ENCODE results near the gene SSNA1. TPM values are rescaled to one million over a fixed set of nuclear protein-coding genes. Genes with fewer than 3 reads are reported as not detected.
A peak's percentile ranks its signal among the peaks of the same experiment; 100 is the strongest.

The SSNA1 gene
- total and polyA plus RNA-seq, 9 of the 15 experiments (the other 6 are each of a cell fraction or from before 2014, with no cell fraction given) = 1.9 to 130 (median 57.1) TPM

- TF ChIP-seq SMARCA4 (IDR thresholded peaks at IDR 0.05) (peak; percentile 22; the same call in 1 of the 2 replicates), SP2 (IDR thresholded peaks at IDR 0.05; ENCODE audit: extremely low read depth, low read depth, low read length, poor library complexity, severe bottlenecking) (peak; percentile 86), HDAC8 (tag; IDR thresholded peaks at IDR 0.05) (no peak), CREB3 (tag; conservative IDR thresholded peaks at IDR 0.05; ENCODE audit: low read depth) (no peak), TBL1XR1 (IDR thresholded peaks at IDR 0.05; ENCODE audit: low read length in 2 of 2) (no peak), HCFC1 (IDR thresholded peaks at IDR 0.05; ENCODE audit: low read depth, low read length) (peak; percentile 3; the same call in 1 of the 2 replicates), TSC22D4 (tag; IDR thresholded peaks at IDR 0.05) (no peak), HNRNPL (IDR thresholded peaks at IDR 0.05; ENCODE audit: low read depth, low read length) (0 out of 2 replicates have a peak, but pooled peaks have one; percentile 19), SOX6 (IDR thresholded peaks at IDR 0.05) (0 out of 2 replicates have a peak, but pooled peaks have one; percentile 14), SRF (CRISPR knock-in tag; IDR thresholded peaks at IDR 0.05) (peak in 1 of 2 experiments; percentile 78; a peak in 2 of 4 replicates), ZNF79 (CRISPR knock-in tag; IDR thresholded peaks at IDR 0.05; ENCODE audit: low read depth) (no peak), THAP12 (CRISPR knock-in tag; IDR thresholded peaks at IDR 0.05) (peak; percentile 50), USF1 (CRISPR knock-in tag; IDR thresholded peaks at IDR 0.05) (peak; percentile 69), ZNF24 (IDR thresholded peaks at IDR 0.05) (no peak), SMARCE1 (IDR thresholded peaks at IDR 0.05) (no peak), NR3C1 (CRISPR knock-in tag; IDR thresholded peaks at IDR 0.05) (no peak), GABPB1 (CRISPR knock-in tag; IDR thresholded peaks at IDR 0.05) (peak; percentile 84), NEUROD1 (IDR thresholded peaks at IDR 0.05; ENCODE audit: borderline replicate concordance, low read depth, low read length, partially characterized antibody) (peak; percentile 94), ZNF212 (CRISPR knock-in tag; IDR thresholded peaks at IDR 0.05) (no peak), ZBTB11 (CRISPR knock-in tag; IDR thresholded peaks at IDR 0.05) (peak in 1 of 3 experiments; percentile 70; a peak in 1 of 6 replicates)
These were observed 12.1 kb downstream of the SSNA1 start, which contains the start of gene TPRN (continued) for GRCh38 chr9:137200311-137201204.
